HG03432 (cell line): ENCODE results near the gene CHD1.
A peak's percentile ranks its signal among the peaks of the same experiment; 100 is the strongest.

ENCODE experiments used
- ATAC-seq: cut with Tn5 transposase; IDR thresholded peaks from one replicate; pipeline ENCODE4 v1.9.1; 2021; ENCODE audit warnings: mild to moderate bottlenecking, moderate library complexity; ENCODE audit not compliant: unreplicated experiment

Gene CHD1

DNA sequence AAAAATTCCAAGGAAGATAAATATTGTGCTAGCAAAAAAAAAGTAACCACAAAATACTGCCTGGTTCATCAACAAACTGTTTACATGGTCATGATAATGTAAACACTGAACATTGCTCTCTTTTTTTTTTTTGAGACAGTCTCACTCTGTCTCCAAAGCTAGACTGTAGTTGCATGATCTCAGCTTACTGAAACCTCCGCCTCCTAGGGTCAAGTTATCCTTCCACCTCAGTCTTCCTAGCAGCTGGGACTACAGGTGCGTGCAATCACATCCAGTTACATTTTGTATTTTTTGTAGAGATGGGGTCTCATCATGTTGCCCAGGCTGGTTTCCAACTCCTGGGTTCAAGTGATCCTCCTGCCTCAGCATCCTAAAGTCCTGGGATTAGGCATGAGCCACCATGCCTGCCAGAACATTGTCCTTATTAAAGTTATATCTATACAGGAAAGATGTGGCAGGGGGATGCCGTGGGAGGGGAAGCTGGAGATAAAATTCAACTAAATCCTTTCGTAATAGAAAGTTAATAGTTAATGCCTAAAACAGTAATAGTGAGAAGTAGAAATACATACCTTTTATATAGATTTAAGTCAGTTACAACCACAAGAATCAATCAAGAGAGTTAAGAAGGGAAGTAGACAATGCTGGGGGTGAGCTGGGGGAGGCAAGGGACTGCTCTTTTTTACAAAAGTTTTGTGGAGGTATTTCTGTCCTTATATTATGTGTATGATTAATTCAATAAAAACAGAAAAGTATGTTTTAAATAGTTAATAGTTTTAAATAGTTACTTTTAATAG lies 103.0 kb downstream of the CHD1 start:
- ATAC-seq = no peak

DNA sequence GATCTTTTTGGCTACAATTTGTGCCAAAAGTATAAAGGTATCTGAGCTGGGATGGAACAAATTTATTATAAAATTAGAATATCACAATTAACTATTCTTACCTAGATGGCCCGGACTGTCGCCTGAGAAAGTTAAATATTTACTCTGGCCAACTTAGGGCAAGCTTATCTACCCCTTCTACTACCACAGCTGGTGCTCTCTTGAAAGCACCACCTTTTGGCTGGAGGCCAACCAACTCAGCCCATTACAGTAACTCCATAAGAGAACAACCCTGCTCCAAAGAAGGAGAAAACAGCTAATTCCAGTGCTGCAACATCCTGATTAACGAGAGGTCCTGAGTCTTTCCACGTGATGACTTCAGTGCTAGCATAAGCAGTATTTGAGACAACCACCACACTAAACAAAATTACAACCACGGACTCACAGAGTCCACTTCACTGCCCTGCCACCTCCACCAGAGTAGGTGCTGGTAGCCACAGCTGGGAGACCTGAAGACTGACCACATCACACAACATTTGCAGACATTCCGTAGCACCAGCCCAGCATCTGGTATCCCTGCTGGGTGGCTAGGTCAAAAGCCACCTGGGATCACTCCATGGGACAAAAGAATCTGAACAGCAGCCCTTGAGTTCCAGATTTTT lies 112.1 kb downstream of the CHD1 start:
- ATAC-seq = no peak

DNA sequence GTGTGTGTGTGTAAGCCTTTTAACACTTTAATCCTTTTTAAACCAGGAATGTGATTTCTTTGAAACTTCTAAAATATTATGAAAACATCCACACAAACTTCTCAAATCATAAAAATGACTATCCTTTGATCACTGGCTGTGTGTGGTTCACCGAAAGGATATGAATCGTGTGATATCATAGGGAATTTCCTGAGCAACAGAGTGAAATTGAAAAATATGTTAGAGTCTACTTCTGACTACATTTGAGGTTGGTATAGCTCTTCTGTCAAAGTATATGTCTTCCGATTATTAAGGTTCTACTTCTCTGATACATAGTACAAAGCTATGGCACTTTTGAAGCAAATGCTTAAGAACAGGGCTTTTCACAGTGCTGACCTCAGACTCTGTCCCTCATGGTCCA lies 115.1 kb downstream of the CHD1 start:
- peak; percentile 56 for ATAC-seq

DNA sequence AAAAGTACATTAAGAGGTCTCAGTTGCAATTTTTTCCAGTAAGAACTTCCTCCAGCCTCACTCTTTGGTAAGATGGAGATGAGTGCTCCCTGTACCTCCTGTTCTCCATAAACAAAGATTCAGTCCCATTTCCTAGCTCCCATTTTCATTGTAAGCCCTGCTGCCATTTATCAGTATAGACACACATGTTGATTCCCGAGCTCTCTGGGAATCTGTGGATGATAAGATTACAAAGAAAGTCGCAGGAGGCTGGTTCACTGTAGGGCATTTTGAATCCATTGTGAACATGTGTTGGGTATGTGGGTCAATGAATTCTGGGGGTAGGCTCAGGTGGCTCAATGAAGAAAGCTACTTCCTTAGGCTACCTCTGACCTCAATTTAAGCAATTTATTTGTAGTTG lies 118.6 kb downstream of the CHD1 start:
- no peak for ATAC-seq

DNA sequence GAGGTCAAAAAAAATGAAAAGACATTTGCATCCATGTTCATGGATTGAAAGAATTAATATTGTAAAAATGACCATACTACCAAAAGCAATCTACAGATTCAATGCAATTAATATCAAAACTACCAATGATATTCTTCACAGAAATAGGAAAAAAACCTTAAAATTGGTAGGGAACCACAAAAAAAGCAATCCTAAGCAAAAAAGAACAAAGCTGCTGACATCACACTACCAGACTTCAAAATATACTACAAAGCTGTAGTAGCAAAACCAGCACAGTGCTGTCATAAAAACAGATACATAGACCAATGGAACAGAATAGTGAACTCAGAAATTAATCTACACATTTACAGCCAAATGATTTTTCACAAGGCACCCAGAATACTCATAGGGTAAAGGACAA lies 121.0 kb downstream of the CHD1 start:
- no peak for ATAC-seq

DNA sequence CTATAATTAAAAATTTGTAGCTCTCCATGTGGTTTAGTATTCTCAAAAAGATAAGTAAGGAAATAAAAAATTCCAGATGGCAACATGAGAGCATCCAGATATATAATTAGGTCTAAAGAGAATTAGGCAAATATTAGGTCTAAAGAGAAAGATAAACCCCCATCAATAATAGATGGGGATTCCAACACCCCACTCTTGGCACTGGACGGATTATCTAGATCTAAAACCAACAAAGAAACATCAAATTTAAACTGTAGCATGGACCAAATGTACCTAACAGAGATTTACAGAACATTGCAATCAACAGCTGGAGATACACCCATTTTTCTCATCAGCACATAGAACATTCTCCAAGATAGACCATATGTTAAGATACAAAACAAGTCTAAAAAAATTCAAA lies 123.7 kb downstream of the CHD1 start:
- ATAC-seq = no peak

DNA sequence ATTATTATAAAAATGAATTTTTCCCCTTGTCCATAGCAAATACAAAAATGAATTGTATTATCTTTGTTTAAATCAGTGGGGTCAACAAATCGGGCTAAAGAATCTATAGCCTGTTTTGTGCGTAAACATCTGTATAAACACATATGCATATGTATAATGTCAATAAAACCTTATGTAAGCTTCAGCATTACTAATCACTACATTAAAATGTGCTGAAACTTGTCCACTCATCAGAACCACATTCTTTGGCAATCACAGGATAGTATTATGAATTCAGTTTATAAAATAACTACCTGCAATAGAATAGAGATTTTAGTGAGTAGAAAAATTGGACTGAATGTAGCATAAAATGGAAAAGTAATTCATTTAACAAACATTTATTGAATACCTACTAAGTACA lies 124.7 kb downstream of the CHD1 start:
- no peak for ATAC-seq
